ENCODE measurements around the gene KRT35.

KRT35 gene

DNA sequence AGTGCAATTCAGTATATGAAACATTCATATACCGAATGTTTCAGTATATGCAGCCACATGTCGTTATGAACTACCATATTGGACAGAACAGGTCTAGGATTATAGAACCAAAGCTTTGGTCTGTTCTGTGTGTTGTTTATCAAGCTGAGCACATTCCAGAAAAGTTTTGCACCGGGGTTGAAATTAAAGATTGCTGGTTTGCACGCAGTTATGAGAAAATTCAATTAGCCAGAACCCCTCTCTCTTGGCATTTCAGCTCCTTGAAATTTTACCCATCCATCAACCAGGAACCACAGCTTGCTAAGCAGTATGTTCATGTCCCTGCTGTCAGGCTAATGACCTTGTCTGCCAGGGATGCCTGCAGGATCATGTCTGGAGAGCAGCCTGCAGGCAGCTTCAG lies 23.3 kb downstream of the KRT35 start:
- no peak for ATAC-seq
- DNase-seq (ENCODE audit: low spot score in 2 of 2): no peak
- no peaks in the 10 kb centered on the region for H3K4me1 Mint-ChIP-seq
- H3K36me3 Mint-ChIP-seq: no peaks in the 10 kb centered on the region
- no peaks in the 10 kb centered on the region for H3K9me3 Mint-ChIP-seq
- no peak overlapping the region for H3K4me3 Mint-ChIP-seq
- no peak overlapping the region for H3K27ac Mint-ChIP-seq

DNA sequence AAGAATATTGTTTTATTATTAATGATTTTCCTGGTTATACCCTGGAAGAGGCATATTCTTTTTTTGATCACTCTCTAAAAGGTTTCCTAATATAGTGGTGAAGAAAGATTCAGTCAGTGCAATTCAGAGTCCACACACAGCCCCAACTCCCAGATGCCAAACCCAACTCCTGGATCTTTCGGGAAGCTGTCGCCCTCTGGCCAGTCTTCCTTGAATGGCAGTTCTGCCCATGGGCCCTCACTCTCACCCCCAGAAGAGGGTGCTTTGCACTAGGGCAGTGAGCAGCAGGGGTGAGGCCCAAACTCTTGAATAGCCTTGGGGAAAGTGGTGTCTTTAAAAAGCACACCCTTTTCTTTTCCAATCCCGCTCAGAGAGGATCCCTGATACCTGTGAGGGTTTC lies 24.7 kb downstream of the KRT35 start:
- no peaks in the 10 kb centered on the region for H3K36me3 Mint-ChIP-seq
- H3K4me3 Mint-ChIP-seq: no peak overlapping the region
- H3K9me3 Mint-ChIP-seq: no peaks in the 10 kb centered on the region
- no peaks in the 10 kb centered on the region for H3K4me1 Mint-ChIP-seq
- ATAC-seq: no peak
- H3K27ac Mint-ChIP-seq: no peak overlapping the region
- no peak for DNase-seq (ENCODE audit: low spot score in 2 of 2)

DNA sequence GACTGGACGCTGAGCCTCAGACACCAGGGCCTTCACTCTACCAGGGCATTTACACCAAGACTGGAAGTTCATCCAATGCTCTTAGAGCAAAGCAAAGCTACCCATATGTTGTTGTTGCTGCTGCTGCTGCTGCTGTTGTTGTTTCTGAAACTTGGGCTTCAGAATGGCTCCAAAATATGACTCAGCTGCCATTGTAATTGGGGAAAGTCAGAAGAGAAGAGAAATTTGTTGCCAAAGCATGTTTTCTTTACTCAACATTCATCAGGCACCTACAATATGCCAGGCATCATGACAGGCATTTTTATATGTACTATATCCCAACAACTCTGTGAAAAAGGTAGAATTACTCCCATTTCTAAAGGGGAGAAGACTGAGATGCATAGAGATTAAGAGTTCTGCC lies 25.7 kb downstream of the KRT35 start:
- no peaks in the 10 kb centered on the region for H3K9me3 Mint-ChIP-seq
- no peak overlapping the region for H3K4me3 Mint-ChIP-seq
- ATAC-seq: no peak
- no peaks in the 10 kb centered on the region for H3K4me1 Mint-ChIP-seq
- no peak for DNase-seq (ENCODE audit: low spot score in 2 of 2)
- no peaks in the 10 kb centered on the region for H3K36me3 Mint-ChIP-seq
- H3K27ac Mint-ChIP-seq: no peak overlapping the region

DNA sequence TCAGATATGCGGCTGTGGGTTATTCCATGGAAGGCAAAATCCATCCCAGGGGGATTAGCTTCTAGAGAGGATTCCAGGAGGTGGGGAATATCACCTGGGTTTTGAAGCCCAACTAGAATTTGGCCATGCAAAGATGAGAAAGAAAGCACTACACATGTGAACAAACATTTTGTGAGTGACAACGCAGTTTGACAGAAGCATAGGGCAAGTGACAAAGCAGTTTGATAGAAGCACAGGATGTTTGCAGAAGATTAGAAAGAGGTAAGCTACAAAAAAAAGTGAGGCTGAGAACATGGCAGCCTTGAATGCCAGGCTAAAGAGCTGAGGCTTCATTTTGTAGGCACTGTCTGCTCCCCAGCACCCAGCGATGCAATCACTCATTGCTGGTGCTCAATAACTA lies 27.9 kb downstream of the KRT35 start:
- Mint-ChIP-seq H3K36me3 (no peaks in the 10 kb centered on the region), H3K9me3 (no peaks in the 10 kb centered on the region), H3K4me1 (no peaks in the 10 kb centered on the region), H3K27ac (no peak overlapping the region), H3K4me3 (no peak overlapping the region)
- no peak for ATAC-seq
- no peak for DNase-seq (ENCODE audit: low spot score in 2 of 2)

DNA sequence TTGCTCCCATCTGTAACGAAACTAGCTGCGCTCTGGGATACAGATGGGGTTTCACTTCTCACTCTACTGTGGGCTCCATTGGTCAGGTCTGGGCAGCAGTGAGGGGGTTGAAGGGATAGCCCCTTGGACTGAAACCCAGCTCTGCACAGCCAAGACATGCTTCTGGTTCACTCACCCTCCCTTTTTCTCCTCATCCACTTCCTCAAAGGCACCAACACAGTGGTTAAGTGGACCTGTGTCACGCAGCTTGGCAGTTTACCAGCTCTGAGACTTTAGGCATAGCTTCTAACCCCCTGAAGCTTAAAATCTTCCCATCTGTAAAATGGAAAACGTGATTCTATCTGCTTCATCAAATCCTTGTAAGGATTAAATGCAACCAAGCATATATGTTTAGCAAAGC lies 28.7 kb downstream of the KRT35 start:
- no peaks in the 10 kb centered on the region for H3K36me3 Mint-ChIP-seq
- H3K9me3 Mint-ChIP-seq: no peaks in the 10 kb centered on the region
- no peak overlapping the region for H3K27ac Mint-ChIP-seq
- DNase-seq (ENCODE audit: low spot score in 2 of 2): no peak
- ATAC-seq: no peak
- H3K4me1 Mint-ChIP-seq: no peaks in the 10 kb centered on the region
- H3K4me3 Mint-ChIP-seq: no peak overlapping the region

DNA sequence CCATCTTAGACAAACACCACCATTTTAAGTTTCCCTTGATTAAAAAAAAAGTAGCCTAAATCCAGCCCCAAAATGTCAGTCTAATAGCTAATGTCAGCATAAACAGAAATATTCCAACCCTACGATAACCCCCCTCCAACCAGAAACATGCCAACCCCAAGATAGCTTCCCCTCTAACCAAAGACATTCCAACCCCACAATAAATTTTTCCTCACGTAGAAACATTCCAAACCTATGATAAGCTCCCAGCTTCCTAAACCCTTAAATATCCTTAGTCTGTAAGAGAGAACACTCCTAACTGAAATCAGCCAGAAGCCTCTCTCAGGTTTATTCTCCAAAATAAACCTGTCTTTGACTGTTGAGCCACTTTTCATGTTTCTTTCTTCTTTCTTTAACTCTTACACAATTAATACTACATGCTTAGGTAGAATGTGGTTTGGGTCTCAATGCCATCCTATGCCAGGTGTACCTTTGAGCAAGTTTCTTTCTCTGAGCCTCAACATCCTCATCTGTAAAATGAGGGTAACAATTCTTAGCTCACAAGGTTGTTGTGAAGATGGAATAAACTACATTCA lies 29.7 kb downstream of the KRT35 start:
- H3K4me3 Mint-ChIP-seq: no peak overlapping the region
- H3K36me3 Mint-ChIP-seq: no peaks in the 10 kb centered on the region
- no peaks in the 10 kb centered on the region for H3K4me1 Mint-ChIP-seq
- H3K9me3 Mint-ChIP-seq: no peaks in the 10 kb centered on the region
- H3K27ac Mint-ChIP-seq: no peak overlapping the region
- ATAC-seq: no peak
- no peak for DNase-seq (ENCODE audit: low spot score in 2 of 2)

DNA sequence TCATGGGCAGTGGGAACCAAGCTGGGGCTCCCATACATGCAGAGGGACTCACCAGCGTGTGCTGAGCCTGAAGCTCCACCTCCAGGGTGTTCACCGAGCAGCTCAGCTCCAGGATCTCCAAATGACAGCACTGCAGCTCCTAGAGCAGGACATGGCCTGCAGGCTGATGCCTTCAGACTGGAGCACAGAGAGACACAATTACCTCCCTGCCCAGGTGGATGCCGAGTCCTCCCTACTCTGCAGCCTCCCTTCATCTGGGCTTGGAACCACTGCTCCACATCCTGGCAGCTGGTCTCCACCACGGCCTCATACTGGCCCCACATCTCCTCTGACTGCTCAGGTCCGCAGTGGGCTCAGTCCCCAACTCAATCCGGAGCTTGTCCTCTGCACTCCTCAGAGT lies 31.9 kb downstream of the KRT35 start:
- Mint-ChIP-seq H3K27ac (no peak overlapping the region), H3K4me1 (no peaks in the 10 kb centered on the region), H3K9me3 (no peaks in the 10 kb centered on the region), H3K36me3 (no peaks in the 10 kb centered on the region), H3K4me3 (no peak overlapping the region)
- DNase-seq (ENCODE audit: low spot score in 2 of 2) (no peak), ATAC-seq (no peak)

DNA sequence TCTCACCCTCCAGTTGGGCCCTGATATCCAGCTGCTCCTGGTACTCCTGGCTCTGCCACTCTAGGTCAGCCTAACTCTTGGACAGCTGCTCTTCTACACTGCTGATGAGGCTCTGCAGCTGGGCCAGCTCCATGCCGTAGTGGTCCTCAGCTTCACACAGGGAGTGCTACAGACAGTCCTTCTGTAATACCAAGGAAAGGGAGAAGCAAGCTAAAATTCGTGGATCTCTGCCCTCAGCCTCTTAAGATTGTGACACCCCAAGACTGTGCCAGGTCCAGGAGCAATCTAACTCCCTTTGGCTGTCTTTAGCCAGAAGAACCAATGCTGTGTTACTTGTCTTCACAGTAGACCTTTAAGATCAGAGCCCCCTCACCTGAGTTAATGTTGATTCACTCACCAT lies 32.4 kb downstream of the KRT35 start:
- Mint-ChIP-seq H3K27ac (no peak overlapping the region), H3K4me3 (no peak overlapping the region)
- no peak for DNase-seq (ENCODE audit: low spot score in 2 of 2)

DNA sequence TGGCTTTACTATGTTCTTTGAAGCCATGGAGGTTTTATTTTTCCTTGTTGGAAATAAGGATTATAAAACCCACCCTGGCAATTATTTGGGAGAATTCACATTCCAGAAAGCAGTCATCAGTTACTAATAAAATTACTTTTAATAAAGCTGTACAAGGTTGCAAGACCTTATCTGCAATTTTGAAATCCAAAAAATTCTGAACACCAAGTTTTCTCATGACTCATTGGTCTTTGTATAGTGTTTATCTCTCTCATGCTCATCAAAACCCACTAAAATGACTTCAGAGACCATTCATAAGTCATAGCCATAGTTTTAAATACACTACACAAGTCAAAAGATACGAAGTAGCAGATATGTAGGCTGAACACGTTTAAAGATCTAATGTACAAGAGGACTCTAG lies 34.1 kb downstream of the KRT35 start:
- ATAC-seq (no peak), DNase-seq (ENCODE audit: low spot score in 2 of 2) (no peak)
- H3K27ac Mint-ChIP-seq: peak overlapping the region; percentile 21
- H3K4me3 Mint-ChIP-seq: no peak overlapping the region
- H3K36me3 Mint-ChIP-seq: no peaks in the 10 kb centered on the region
- H3K4me1 Mint-ChIP-seq: no peaks in the 10 kb centered on the region
- H3K9me3 Mint-ChIP-seq: no peaks in the 10 kb centered on the region

More for the DNA sequence above, 32.4 kb downstream of the KRT35 start:
- ATAC-seq: no peak
- H3K9me3 Mint-ChIP-seq: no peaks in the 10 kb centered on the region
- H3K36me3 Mint-ChIP-seq: no peaks in the 10 kb centered on the region
- no peaks in the 10 kb centered on the region for H3K4me1 Mint-ChIP-seq

DNA sequence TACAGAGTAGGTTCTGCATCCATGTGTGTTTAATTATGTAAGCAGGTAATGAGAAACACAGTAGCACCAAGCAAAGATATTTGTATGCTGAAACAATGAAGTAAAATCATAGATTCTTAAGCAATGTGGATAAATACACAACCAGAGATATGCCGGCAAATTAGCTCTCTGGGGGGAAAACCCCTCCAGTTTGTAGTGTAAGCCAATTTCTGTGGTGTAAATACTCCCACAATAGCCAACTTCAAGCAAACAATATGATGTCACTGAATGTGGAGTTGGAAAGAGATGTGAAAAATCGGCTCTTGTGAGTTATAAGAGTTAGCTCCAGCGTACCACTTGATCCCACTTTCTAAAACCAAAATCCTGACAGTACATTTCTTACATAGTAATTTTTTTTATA lies 36.3 kb downstream of the KRT35 start:
- no peaks in the 10 kb centered on the region for H3K9me3 Mint-ChIP-seq
- DNase-seq (ENCODE audit: low spot score in 2 of 2) (no peak), ATAC-seq (no peak)
- H3K4me1 Mint-ChIP-seq: no peaks in the 10 kb centered on the region
- H3K36me3 Mint-ChIP-seq: no peaks in the 10 kb centered on the region
- H3K27ac Mint-ChIP-seq: no peak overlapping the region
- no peak overlapping the region for H3K4me3 Mint-ChIP-seq

DNA sequence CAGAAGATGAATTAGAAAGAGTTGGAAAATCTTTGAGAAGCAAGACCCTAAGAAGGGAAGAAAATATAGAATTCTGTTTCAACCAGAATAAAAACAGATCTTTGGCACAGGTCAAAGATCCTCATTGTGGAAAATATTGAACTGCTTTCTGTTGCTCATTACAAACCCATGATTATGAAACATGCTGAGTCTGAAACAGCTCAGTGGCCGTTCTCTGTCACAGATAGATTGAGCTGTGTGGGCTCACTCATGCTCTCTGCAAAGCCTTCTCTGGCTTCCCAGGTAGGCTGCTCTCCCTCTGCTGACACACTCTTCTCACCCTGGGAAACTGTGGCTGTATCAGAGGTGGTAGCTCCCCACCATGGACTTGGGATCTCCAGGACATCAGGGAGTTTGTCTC lies 36.8 kb downstream of the KRT35 start:
- Mint-ChIP-seq H3K27ac (no peak overlapping the region), H3K9me3 (no peaks in the 10 kb centered on the region), H3K36me3 (no peaks in the 10 kb centered on the region), H3K4me3 (no peak overlapping the region), H3K4me1 (no peaks in the 10 kb centered on the region)
- ATAC-seq (peak; percentile 45), DNase-seq (ENCODE audit: low spot score in 2 of 2) (no peak)

DNA sequence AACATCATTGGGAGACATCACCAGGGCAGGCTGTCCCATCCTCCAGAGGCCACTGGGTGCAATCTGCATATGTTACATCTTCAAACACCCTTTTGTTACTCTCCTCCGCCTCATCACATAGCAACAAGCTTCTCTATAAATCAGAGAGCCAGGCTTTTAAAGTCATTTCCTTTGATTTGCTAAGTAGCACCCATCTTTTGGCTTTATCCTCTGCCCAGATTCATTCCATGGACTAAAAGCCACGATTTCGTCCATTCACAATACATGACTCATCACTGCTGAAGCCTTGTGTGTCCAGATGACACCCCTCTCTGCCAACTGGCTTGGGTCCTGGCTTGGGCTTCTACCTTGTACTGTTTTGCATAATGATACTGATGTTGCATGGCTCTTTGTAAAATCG lies 38.2 kb downstream of the KRT35 start:
- ATAC-seq (no peak), DNase-seq (ENCODE audit: low spot score in 2 of 2) (no peak)
- no peak overlapping the region for H3K27ac Mint-ChIP-seq

DNA sequence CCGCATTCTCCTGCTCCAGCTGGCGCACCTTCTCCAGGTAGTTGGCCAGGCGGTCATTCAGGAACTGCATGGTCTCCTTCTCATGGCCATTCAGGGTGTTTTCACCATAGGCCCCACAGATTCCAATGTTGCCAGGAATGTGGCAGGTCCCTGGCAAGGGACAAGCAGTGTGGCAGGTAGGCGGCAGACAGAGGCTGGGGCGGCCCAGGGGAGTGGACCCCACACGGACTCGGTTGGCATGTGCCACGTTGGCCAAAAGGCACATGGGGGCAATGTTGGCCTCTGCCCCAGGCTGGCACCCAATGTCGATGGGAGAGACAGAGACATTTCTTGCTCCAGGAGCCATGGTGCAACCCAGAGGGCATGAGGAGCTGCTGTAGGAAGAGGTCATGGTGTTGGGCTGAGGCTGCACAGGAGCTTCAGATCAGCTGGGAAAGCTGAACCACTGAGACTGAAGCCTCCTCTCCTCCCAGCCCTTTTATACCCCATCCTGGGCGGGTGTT lies 40.4 kb downstream of the KRT35 start, which contains the start of gene KRT38:
Gene KRT38 (minus strand): TSS at position 453 of the 503 bp plus-strand sequence. CDS start 62 bp downstream, at position 391.
- no peak for ATAC-seq
- no peaks in the 10 kb centered on the region for H3K9me3 Mint-ChIP-seq
- H3K36me3 Mint-ChIP-seq: no peaks in the 10 kb centered on the region
- no peak within 1 kb of the TSS for H3K4me3 Mint-ChIP-seq
- H3K4me1 Mint-ChIP-seq: no peaks in the 10 kb centered on the region
- DNase-seq (ENCODE audit: low spot score in 2 of 2): no peak
- no peak within 1 kb of the TSS for H3K27ac Mint-ChIP-seq

More for the DNA sequence above, 38.2 kb downstream of the KRT35 start:
- no peak overlapping the region for H3K4me3 Mint-ChIP-seq
- H3K36me3 Mint-ChIP-seq: no peaks in the 10 kb centered on the region
- no peaks in the 10 kb centered on the region for H3K4me1 Mint-ChIP-seq
- no peaks in the 10 kb centered on the region for H3K9me3 Mint-ChIP-seq

DNA sequence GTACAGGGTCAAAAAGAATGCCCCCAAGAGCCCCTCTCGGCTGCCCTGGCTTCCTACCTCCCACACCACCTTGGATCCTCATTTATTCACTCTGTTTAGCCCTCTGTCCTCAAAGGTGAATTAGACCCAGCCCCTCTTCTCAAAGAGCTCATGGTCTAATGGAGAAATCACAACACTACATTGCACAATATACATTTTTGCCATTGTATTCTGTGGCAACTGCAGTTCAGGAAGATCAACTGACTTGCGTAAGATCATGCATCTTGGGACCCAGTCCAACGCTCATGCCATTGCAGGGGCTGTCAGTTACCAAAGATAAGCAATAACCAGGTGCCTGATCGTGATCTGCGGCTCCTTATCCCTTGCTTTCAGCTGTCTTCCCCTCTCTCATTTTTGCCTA lies 41.6 kb downstream of the KRT35 start:
- H3K4me1 Mint-ChIP-seq: no peaks in the 10 kb centered on the region
- no peak overlapping the region for H3K27ac Mint-ChIP-seq
- no peak for ATAC-seq
- no peaks in the 10 kb centered on the region for H3K36me3 Mint-ChIP-seq
- H3K9me3 Mint-ChIP-seq: no peaks in the 10 kb centered on the region
- no peak overlapping the region for H3K4me3 Mint-ChIP-seq
- DNase-seq (ENCODE audit: low spot score in 2 of 2): no peak

DNA sequence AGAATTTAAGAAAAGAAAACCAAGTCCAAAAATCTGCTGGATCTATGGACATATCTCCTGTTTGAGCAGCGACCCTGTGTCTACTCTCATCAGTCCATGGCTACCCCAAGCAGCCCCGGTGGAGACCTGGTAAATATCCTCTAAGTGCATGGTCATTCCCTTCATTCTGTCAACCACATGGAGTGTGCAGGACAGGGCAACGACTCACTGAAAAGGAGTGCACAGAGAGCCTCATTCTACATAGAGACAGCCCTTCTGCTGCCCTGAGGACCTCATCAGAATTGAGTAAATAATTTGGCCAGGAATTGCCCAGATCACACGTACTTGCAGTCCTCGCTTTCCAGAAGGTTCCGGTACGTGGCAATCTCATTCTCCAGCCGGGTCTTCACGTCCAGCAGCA lies 43.2 kb downstream of the KRT35 start:
- no peaks in the 10 kb centered on the region for H3K9me3 Mint-ChIP-seq
- H3K4me3 Mint-ChIP-seq: no peak overlapping the region
- H3K27ac Mint-ChIP-seq: no peak overlapping the region
- DNase-seq (ENCODE audit: low spot score in 2 of 2): no peak
- no peaks in the 10 kb centered on the region for H3K36me3 Mint-ChIP-seq
- H3K4me1 Mint-ChIP-seq: no peaks in the 10 kb centered on the region
- no peak for ATAC-seq

DNA sequence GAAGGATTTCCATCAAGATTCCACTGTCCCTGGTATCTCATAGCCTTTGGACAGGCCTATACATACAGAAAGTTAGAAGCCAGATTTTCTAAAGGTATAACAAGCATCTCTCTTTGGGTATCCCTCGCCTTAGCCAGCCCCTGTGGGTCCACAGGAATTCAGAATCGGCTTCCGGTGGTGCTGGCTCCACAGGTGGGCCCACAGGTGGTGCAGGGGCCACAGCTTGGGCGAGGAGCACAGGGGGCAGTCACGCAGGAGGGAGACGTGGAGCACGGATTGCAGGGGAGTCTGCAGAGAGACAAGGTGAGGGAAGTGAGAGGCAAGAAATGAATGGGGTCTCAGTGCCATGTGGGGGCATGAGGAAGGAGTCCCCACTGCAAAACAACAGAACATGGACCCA lies 43.7 kb downstream of the KRT35 start:
- H3K9me3 Mint-ChIP-seq: no peaks in the 10 kb centered on the region
- no peak overlapping the region for H3K27ac Mint-ChIP-seq
- no peaks in the 10 kb centered on the region for H3K4me1 Mint-ChIP-seq
- no peaks in the 10 kb centered on the region for H3K36me3 Mint-ChIP-seq
- ATAC-seq (no peak), DNase-seq (ENCODE audit: low spot score in 2 of 2) (no peak)
- no peak overlapping the region for H3K4me3 Mint-ChIP-seq

DNA sequence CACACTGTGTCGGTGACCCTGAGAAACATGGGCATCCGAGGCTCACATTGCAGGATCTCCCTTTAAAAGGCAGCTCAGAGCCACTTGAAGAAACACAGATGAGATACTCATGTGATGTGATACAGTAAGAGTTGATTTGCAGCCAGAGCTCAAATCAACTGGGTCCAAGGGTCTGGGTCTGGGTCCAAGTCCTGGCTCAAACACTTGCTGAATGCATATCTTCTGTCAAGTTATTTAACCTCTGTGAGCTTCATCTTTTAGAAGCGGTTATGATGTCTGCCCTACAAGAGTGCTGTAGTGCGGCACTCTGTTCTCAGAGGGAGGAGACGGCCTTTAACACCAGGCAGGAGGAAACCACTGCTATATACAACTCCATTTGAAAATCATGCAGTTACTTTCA lies 46.5 kb downstream of the KRT35 start:
- Mint-ChIP-seq H3K36me3 (no peaks in the 10 kb centered on the region), H3K4me1 (no peaks in the 10 kb centered on the region), H3K9me3 (no peaks in the 10 kb centered on the region), H3K4me3 (no peak overlapping the region), H3K27ac (no peak overlapping the region)
- ATAC-seq (no peak), DNase-seq (ENCODE audit: low spot score in 2 of 2) (no peak)
